Lower leg skin (tissue), 4 donors: Measurements from ENCODE around the gene CD180. TPM values are rescaled to one million over a fixed set of nuclear protein-coding genes. Genes with fewer than 3 reads are reported as not detected.

Source experiments
- DNase-seq, 2 donors: peaks; one replicate each; pipeline ENCODE4 v3.0.0-alpha.2; 2019; ENCODE audit warnings: low spot score in 2 of 2
- H3K4me3 ChIP-seq: fragments of 200-600 bp; sonication (generic); 2 replicates; pipeline ENCODE4 v1.5.1; 2017; ENCODE audit warnings: mild to moderate bottlenecking, low read depth; ENCODE audit not compliant: poor library complexity, severe bottlenecking
- CTCF ChIP-seq, 3 donors: fragments of 450-650 bp; IDR thresholded peaks; one replicate each; pipeline ENCODE4 v1.5.1; 2016; ENCODE audit warnings: antibody characterized with exemption in 3 of 3, mild to moderate bottlenecking in 3 of 3, moderate library complexity in 2 of 3
- POLR2A ChIP-seq, 2 donors: fragments of 450-650 bp; IDR thresholded peaks; one replicate each; pipeline ENCODE4 v1.6.1; 2016 to 2017; ENCODE audit warnings: antibody characterized with exemption in 2 of 2, mild to moderate bottlenecking in 1 of 2, moderate library complexity in 1 of 2
- WGBS, 2 donors: methylation state at CpG; one replicate each; pipeline ENCODE4 v1.1.5; 2018; 5-methylcytosine and 5-hydroxymethylcytosine counted together
- intact Hi-C: fragments of 100-400 bp; cut with DNase I; formaldehyde crosslinking; loops from one replicate; pipeline ENCODE4 v1.15.0; 2023; ENCODE audit warnings: low total_unique reads
- total RNA-seq, 4 donors: library from RNA; depleted of rRNA; stranded (reverse); fragments of >200 nt; gene quantifications; one replicate each; pipeline ENCODE4 v1.1.0, GENCODE V29; 2016

CD180 gene
- total RNA-seq, 4 donors from 2014 or later: 0.08 to 0.42 (median 0.27) TPM

GRCh38 chr5:67243349-67243748 is 46.8 kb upstream of the CD180 start:
- intact Hi-C loops: loop anchor here (10.0 kb wide), 1 partner anchor 1021 kb away; no protein-coding TSS in a partner anchor
- no peak overlapping the region for H3K4me3 ChIP-seq
- no peak for TF ChIP-seq CTCF (IDR thresholded peaks at IDR 0.05)
- no peak for TF ChIP-seq POLR2A (IDR thresholded peaks at IDR 0.05)
- DNase-seq: no peak
- 90 to 95% methylated on average over 1 of the region's 1 CpG for WGBS, 2 donors

GRCh38 chr5:67241326-67241725 is 44.7 kb upstream of the CD180 start:
- intact Hi-C loops: loop anchor here (10.0 kb wide), 1 partner anchor 1023 kb away; no protein-coding TSS in a partner anchor
- no peak for TF ChIP-seq CTCF (IDR thresholded peaks at IDR 0.05)
- no peak for TF ChIP-seq POLR2A (IDR thresholded peaks at IDR 0.05)
- H3K4me3 ChIP-seq: no peak overlapping the region
- DNase-seq: no peak

GRCh38 chr5:67240846-67241245 is 44.2 kb upstream of the CD180 start:
- WGBS, 2 donors: 85 to 87% methylated on average over 3 of the region's 3 CpGs
- intact Hi-C loops: loop anchor here (10.0 kb wide), 1 partner anchor 1024 kb away; no protein-coding TSS in a partner anchor
- DNase-seq: no peak
- TF ChIP-seq POLR2A (IDR thresholded peaks at IDR 0.05) (no peak), CTCF (IDR thresholded peaks at IDR 0.05) (no peak)
- no peak overlapping the region for H3K4me3 ChIP-seq

GRCh38 chr5:67240065-67240464 is 43.5 kb upstream of the CD180 start:
- no peak for TF ChIP-seq POLR2A (IDR thresholded peaks at IDR 0.05)
- TF ChIP-seq CTCF (IDR thresholded peaks at IDR 0.05): no peak
- no peak for DNase-seq
- intact Hi-C loops: loop anchor here (10.0 kb wide), 1 partner anchor 1025 kb away; no protein-coding TSS in a partner anchor
- no peak overlapping the region for H3K4me3 ChIP-seq

- no peak overlapping the region for H3K4me3 ChIP-seq
- 85 to 89% methylated on average over 8 of the region's 8 CpGs for WGBS, 2 donors
- TF ChIP-seq POLR2A (IDR thresholded peaks at IDR 0.05): no peak
- TF ChIP-seq CTCF (IDR thresholded peaks at IDR 0.05): no peak
- intact Hi-C loops: no loop called here
- DNase-seq: no peak
Observed at GRCh38 chr5:67238191-67238590, 41.6 kb upstream of the CD180 start.

GRCh38 chr5:67235399-67236110 is 39.0 kb upstream of the CD180 start:
- no peak for TF ChIP-seq POLR2A (IDR thresholded peaks at IDR 0.05)
- no peak for TF ChIP-seq CTCF (IDR thresholded peaks at IDR 0.05)
- no peak overlapping the region for H3K4me3 ChIP-seq
- DNase-seq: no peak
- intact Hi-C loops: no loop called here
- 91 to 93% methylated on average over 12 of the region's 12 CpGs for WGBS, 2 donors
